ENCODE results near the gene IGFBP5.

- no peak for TF ChIP-seq EZH2 (IDR thresholded peaks at IDR 0.05; ENCODE audit: insufficient read depth, poor library complexity, severe bottlenecking)
- TF ChIP-seq EZH2phosphoT487 (IDR thresholded peaks at IDR 0.05; ENCODE audit: insufficient read depth, low read depth) = no peak
Measured at GRCh38 chr2:216735086-216735485, 39.7 kb upstream of the IGFBP5 start.
